ENCODE results near the gene VASH1.

DNA sequence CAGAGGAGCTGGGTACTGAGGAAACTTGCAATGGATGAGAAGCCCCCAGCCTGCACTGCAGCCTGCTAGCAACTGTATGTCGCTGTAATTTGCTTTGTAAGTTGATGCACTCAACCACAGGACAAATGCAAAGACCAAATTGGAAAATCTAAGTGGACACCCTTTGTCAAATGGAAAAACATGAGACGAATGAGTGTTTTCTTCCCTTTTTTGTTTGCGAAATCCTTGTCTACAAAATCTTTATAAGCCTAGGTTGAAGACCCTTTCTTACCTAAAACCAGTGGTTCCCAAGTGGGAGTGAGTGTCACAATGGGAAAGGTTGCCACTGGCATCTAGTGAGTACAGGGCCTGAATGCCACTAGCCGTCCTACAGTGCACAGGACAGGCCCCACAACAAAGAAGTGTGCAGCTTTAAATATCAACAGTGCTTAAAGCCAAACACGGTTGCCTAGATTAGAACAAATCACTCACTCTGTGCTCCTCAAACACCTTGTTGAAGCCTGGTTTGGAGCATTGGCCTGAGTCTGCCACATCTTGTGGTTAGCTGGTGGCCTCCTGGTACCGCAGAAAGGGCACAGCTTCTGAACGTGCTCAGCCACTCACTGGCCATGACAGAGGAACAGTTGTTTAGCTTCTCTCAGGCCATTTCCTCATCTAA, 7.6 kb upstream of the VASH1 start:
- TF ChIP-seq, protein P1, sequence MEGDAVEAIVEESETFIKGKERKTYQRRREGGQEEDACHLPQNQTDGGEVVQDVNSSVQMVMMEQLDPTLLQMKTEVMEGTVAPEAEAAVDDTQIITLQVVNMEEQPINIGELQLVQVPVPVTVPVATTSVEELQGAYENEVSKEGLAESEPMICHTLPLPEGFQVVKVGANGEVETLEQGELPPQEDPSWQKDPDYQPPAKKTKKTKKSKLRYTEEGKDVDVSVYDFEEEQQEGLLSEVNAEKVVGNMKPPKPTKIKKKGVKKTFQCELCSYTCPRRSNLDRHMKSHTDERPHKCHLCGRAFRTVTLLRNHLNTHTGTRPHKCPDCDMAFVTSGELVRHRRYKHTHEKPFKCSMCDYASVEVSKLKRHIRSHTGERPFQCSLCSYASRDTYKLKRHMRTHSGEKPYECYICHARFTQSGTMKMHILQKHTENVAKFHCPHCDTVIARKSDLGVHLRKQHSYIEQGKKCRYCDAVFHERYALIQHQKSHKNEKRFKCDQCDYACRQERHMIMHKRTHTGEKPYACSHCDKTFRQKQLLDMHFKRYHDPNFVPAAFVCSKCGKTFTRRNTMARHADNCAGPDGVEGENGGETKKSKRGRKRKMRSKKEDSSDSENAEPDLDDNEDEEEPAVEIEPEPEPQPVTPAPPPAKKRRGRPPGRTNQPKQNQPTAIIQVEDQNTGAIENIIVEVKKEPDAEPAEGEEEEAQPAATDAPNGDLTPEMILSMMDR (IDR thresholded peaks at IDR 0.05 in 8 of 11, conservative IDR thresholded peaks at IDR 0.05 in 3 of 11): no peak
- TF ChIP-seq POLR2AphosphoS5 (IDR thresholded peaks at IDR 0.05) (no peak), POLR2A (IDR thresholded peaks at IDR 0.05) (no peak)
